ENCODE results near the gene FAAP100. TPM values are rescaled to one million over a fixed set of nuclear protein-coding genes. Genes with fewer than 3 reads are reported as not detected.

FAAP100 gene
- total and polyA plus RNA-seq, 7 donors, result 6.6 to 27.2 (median 10.9) TPM

GRCh38 chr17:81491761-81492160, 60.4 kb downstream of the FAAP100 start:
- no peak for DNase-seq
- TF ChIP-seq POLR2A (IDR thresholded peaks at IDR 0.05) (no peak), EP300 (IDR thresholded peaks at IDR 0.05) (no peak), POLR2AphosphoS5 (IDR thresholded peaks at IDR 0.05) (no peak)
- TF ChIP-seq, protein P1, sequence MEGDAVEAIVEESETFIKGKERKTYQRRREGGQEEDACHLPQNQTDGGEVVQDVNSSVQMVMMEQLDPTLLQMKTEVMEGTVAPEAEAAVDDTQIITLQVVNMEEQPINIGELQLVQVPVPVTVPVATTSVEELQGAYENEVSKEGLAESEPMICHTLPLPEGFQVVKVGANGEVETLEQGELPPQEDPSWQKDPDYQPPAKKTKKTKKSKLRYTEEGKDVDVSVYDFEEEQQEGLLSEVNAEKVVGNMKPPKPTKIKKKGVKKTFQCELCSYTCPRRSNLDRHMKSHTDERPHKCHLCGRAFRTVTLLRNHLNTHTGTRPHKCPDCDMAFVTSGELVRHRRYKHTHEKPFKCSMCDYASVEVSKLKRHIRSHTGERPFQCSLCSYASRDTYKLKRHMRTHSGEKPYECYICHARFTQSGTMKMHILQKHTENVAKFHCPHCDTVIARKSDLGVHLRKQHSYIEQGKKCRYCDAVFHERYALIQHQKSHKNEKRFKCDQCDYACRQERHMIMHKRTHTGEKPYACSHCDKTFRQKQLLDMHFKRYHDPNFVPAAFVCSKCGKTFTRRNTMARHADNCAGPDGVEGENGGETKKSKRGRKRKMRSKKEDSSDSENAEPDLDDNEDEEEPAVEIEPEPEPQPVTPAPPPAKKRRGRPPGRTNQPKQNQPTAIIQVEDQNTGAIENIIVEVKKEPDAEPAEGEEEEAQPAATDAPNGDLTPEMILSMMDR (IDR thresholded peaks at IDR 0.05), result no peak
- Histone ChIP-seq H3K36me3 (no peaks in the 10 kb centered on the region), H3K4me1 (peaks cover 0 to 20% (median 16%) of the 10 kb centered on the region in 4 donors), H3K9me3 (no peaks in the 10 kb centered on the region), H3K27ac (no peak overlapping the region), H3K27me3 (peaks cover 0 to 10% (median 4%) of the 10 kb centered on the region in 3 donors), H3K4me3 (no peak overlapping the region)
- intact Hi-C loops (cut with DNase I), result no loop called here
- WGBS, 2 donors, result 16 to 34% methylated on average over 5 of the region's 5 CpGs

DNA sequence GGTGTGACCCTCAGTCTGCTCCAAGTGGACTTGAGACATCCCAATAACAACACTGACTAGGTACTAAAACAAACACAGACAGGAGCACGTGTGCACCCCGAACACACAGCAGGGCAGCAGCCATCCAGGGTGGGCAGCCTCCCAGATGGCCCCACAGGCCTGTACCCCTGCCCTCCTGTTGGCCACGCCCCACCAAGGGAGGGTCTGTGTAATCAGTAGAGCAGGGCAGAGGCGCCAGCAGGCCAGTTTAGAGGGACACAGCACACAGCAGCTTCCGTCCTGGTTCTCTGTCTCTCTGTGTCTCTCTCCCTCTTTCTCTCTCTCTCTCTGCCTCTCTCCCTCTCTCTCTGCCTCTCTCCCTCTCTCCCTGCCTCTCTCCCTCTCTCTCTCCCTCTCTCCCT, 61.0 kb downstream of the FAAP100 start:
- H3K4me3 ChIP-seq, result no peak overlapping the region
- no peaks in the 10 kb centered on the region for H3K36me3 ChIP-seq
- peaks cover 0 to 10% (median 4%) of the 10 kb centered on the region in 3 donors for H3K27me3 ChIP-seq
- WGBS, 2 donors, result 16 to 54% methylated on average over 5 of the region's 5 CpGs
- DNase-seq, result no peak
- intact Hi-C loops (cut with DNase I), result no loop called here
- H3K27ac ChIP-seq, result no peak overlapping the region
- H3K4me1 ChIP-seq, result peaks cover 0 to 20% (median 16%) of the 10 kb centered on the region in 4 donors
- no peak for TF ChIP-seq POLR2A (IDR thresholded peaks at IDR 0.05)
- no peak for TF ChIP-seq POLR2AphosphoS5 (IDR thresholded peaks at IDR 0.05)
- TF ChIP-seq, protein P1 (IDR thresholded peaks at IDR 0.05), result no peak
- no peak for TF ChIP-seq EP300 (IDR thresholded peaks at IDR 0.05)
- no peaks in the 10 kb centered on the region for H3K9me3 ChIP-seq

DNA sequence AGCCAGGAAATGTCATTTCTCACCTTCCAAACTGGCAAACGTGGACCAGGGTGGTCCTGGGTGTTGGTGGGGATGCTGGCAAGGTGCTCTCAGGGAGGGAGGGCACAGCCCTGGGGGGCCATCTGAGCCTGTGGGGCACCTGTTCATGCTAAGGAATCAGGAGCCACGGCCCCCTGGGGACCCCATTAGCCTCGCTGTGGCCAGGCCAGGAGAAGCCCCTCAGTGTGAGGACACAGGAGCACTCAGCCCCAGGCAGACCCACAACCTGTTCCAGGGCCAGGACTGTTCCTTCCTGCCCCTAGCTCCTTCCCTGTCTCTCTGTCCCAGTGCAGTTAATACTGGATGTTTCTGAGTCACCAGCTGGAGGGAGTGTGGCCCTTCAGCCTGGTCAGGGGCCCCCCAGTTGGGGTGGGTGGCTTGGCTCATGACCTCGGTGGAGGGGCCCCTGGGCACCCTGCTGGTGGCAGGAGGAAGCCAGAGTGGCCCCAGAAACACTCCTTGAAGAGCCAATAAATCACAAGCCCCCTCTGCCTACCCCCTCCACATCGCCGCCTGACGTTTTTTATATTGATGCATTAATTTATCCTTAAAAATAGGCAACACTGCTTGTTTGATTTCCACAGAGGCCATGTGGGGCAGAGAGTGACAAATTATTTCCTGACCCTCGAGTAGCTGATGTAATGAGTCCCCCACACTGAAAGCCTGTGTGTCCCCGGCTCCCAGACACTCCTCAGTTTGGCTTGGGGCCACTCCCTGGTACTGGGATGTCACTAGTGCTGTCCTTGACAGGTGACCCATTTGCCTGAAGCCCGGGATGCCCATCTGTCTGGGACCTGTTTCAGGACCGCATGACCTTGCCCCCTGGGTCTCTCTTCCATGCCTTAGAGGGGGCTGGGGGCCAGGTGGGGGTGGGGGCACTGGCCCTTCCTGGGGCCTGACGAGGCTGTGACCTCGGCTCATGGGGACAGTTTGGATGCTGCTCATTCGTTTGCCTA, 61.9 kb downstream of the FAAP100 start:
- H3K36me3 ChIP-seq, result no peaks in the 10 kb centered on the region
- 58 to 65% methylated on average over 14 of the region's 14 CpGs for WGBS, 2 donors
- intact Hi-C loops (cut with DNase I), result no loop called here
- no peak for DNase-seq
- H3K9me3 ChIP-seq, result no peaks in the 10 kb centered on the region
- no peak overlapping the region for H3K27ac ChIP-seq
- H3K27me3 ChIP-seq, result peaks cover 0 to 10% (median 4%) of the 10 kb centered on the region in 3 donors
- no peak for TF ChIP-seq EP300 (IDR thresholded peaks at IDR 0.05)
- TF ChIP-seq, protein P1 (IDR thresholded peaks at IDR 0.05), result no peak
- TF ChIP-seq POLR2AphosphoS5 (IDR thresholded peaks at IDR 0.05), result no peak
- no peak for TF ChIP-seq POLR2A (IDR thresholded peaks at IDR 0.05)
- peaks cover 0 to 20% (median 16%) of the 10 kb centered on the region in 4 donors for H3K4me1 ChIP-seq
- H3K4me3 ChIP-seq, result no peak overlapping the region

Small RNA genes within 50 kb of the gene (small RNA-seq; reads per million reads assigned to genes)
- 0 reads per million in 3 donors for gene RF00019

Other genes with a start within 250 kb of the FAAP100 start
- 10 to 100 TPM in 1 of 4 donors, 1 to 10 TPM in 3; 3.8 to 18.6 (median 7.2) TPM for gene BAHCC1, start 156.9 kb downstream of the FAAP100 start, total RNA-seq
- 10 to 100 TPM in 1 of 3 donors, 1 to 10 TPM in 2; 1.8 to 12.9 (median 3.0) TPM for gene BAHCC1, start 156.9 kb downstream of the FAAP100 start, polyA plus RNA-seq
- 1,000 to 10,000 TPM; 1,038 to 2,003 (median 1,212) TPM for gene ACTG1, start 39.6 kb downstream of the FAAP100 start, total RNA-seq
- 1,000 to 10,000 TPM; 2,538 to 4,527 (median 2,852) TPM for gene ACTG1, start 39.6 kb downstream of the FAAP100 start, polyA plus RNA-seq
- 1 to 10 TPM in 1 of 4 donors, under 1 TPM in 2, not detected in 1; 0.33 to 1.1 (median 0.95) TPM for gene FSCN2, start 24.0 kb downstream of the FAAP100 start, total RNA-seq
- gene FSCN2, start 24.0 kb downstream of the FAAP100 start, polyA plus RNA-seq, result 1 to 10 TPM in 1 of 3 donors, not detected in 2; 2.3 TPM
- 10 to 100 TPM; 47.1 to 59.7 (median 52.6) TPM for gene NPLOC4, start 84.8 kb upstream of the FAAP100 start, total RNA-seq
- gene NPLOC4, start 84.8 kb upstream of the FAAP100 start, polyA plus RNA-seq, result 10 to 100 TPM; 19.8 to 52.7 (median 34.9) TPM
- gene TSPAN10, start 84.8 kb upstream of the FAAP100 start, total RNA-seq, result 1 to 10 TPM in 1 of 4 donors, under 1 TPM in 3; 0.36 to 1.7 (median 0.67) TPM
- under 1 TPM; 0.46 to 0.76 (median 0.60) TPM for gene TSPAN10, start 84.8 kb upstream of the FAAP100 start, polyA plus RNA-seq
- gene PDE6G, start 104.2 kb upstream of the FAAP100 start, total RNA-seq, result 1 to 10 TPM in 1 of 4 donors, not detected in 3; 3.7 TPM
- 1 to 10 TPM in 2 of 3 donors, not detected in 1; 2.3 to 4.4 TPM for gene PDE6G, start 104.2 kb upstream of the FAAP100 start, polyA plus RNA-seq
- 10 to 100 TPM; 14.4 to 36.2 (median 26.8) TPM for gene OXLD1, start 114.3 kb upstream of the FAAP100 start, total RNA-seq
- gene OXLD1, start 114.3 kb upstream of the FAAP100 start, polyA plus RNA-seq, result 10 to 100 TPM; 40.8 to 57.5 (median 54.1) TPM
- 10 to 100 TPM in 1 of 4 donors, 1 to 10 TPM in 3; 5.5 to 10.7 (median 9.0) TPM for gene CCDC137, start 114.4 kb upstream of the FAAP100 start, total RNA-seq
- gene CCDC137, start 114.4 kb upstream of the FAAP100 start, polyA plus RNA-seq, result 10 to 100 TPM in 2 of 3 donors, 1 to 10 TPM in 1; 9.0 to 31.1 (median 13.4) TPM
- 10 to 100 TPM; 27.7 to 51.7 (median 47.7) TPM for gene ARL16, start 131.4 kb upstream of the FAAP100 start, total RNA-seq
- gene ARL16, start 131.4 kb upstream of the FAAP100 start, polyA plus RNA-seq, result 10 to 100 TPM; 24.5 to 42.3 (median 36.6) TPM
- 100 to 1,000 TPM in 1 of 4 donors, 10 to 100 TPM in 3; 36.7 to 143 (median 42.5) TPM for gene HGS, start 131.7 kb upstream of the FAAP100 start, total RNA-seq
- 100 to 1,000 TPM in 1 of 3 donors, 10 to 100 TPM in 2; 52.9 to 111 (median 87.7) TPM for gene HGS, start 131.7 kb upstream of the FAAP100 start, polyA plus RNA-seq
- 10 to 100 TPM; 31.0 to 56.4 (median 39.5) TPM for gene MRPL12, start 151.0 kb upstream of the FAAP100 start, total RNA-seq
- gene MRPL12, start 151.0 kb upstream of the FAAP100 start, polyA plus RNA-seq, result 100 to 1,000 TPM; 204 to 258 (median 237) TPM
- gene SLC25A10, start 159.9 kb upstream of the FAAP100 start, total RNA-seq, result 1 to 10 TPM in 3 of 4 donors, under 1 TPM in 1; 0.99 to 7.1 (median 3.7) TPM
- gene SLC25A10, start 159.9 kb upstream of the FAAP100 start, polyA plus RNA-seq, result 10 to 100 TPM; 59.5 to 63.2 (median 60.6) TPM